H9 (cell line): ENCODE data around the gene NKX3-2. TPM values are rescaled to one million over a fixed set of nuclear protein-coding genes. Genes with fewer than 3 reads are reported as not detected.
A peak's percentile ranks its signal among the peaks of the same experiment; 100 is the strongest.

Experiments used
- DNase-seq: peaks from one replicate; pipeline ENCODE4 v3.0.0-alpha.2; 2017
- H2AFZ ChIP-seq: one replicate; pipeline ENCODE4 v1.6.1; 2013; ENCODE audit warnings: mild to moderate bottlenecking, low read length, control low read depth, moderate library complexity
- H2AK5ac ChIP-seq: 2 replicates; pipeline ENCODE4 v1.6.1; 2013; ENCODE audit warnings: low read length, control low read depth, mixed read lengths; ENCODE audit not compliant: insufficient read length
- H2BK120ac ChIP-seq: one replicate; pipeline ENCODE4 v1.6.1; 2013; ENCODE audit warnings: low read depth, mild to moderate bottlenecking, low read length, control low read depth, inconsistent platforms; ENCODE audit not compliant: poor library complexity, severe bottlenecking
- H2BK12ac ChIP-seq: 2 replicates; pipeline ENCODE4 v1.6.1; 2013; ENCODE audit warnings: low read length, control low read depth, mixed read lengths, low read depth; ENCODE audit not compliant: insufficient read length
- H2BK15ac ChIP-seq: 2 replicates; pipeline ENCODE4 v1.6.1; 2013; ENCODE audit warnings: low read depth, low read length, control low read depth
- H2BK20ac ChIP-seq: one replicate; pipeline ENCODE4 v1.6.1; 2013; ENCODE audit warnings: low read depth, mild to moderate bottlenecking, low read length, control low read depth, inconsistent platforms; ENCODE audit not compliant: poor library complexity, severe bottlenecking
- H2BK5ac ChIP-seq: 2 replicates; pipeline ENCODE4 v1.6.1; 2013; ENCODE audit warnings: low read length, control low read depth, mixed read lengths; ENCODE audit not compliant: insufficient read length
- H3K14ac ChIP-seq: 2 replicates; pipeline ENCODE4 v1.6.1; 2013; ENCODE audit warnings: low read length, control low read depth; ENCODE audit not compliant: insufficient read depth
- H3K18ac ChIP-seq: 2 replicates; pipeline ENCODE4 v1.6.1; 2013; ENCODE audit warnings: low read depth, mild to moderate bottlenecking, mixed read lengths, low read length, control low read depth; ENCODE audit not compliant: insufficient read length
- H3K23ac ChIP-seq: 2 replicates; pipeline ENCODE4 v1.6.1; 2013; ENCODE audit warnings: low read length, control low read depth, mixed read lengths, low read depth; ENCODE audit not compliant: insufficient read length
- H3K23me2 ChIP-seq: 2 replicates; pipeline ENCODE4 v1.6.1; 2013; ENCODE audit warnings: low read depth, mild to moderate bottlenecking, mixed read lengths, low read length, control low read depth; ENCODE audit not compliant: insufficient read length, poor library complexity, severe bottlenecking
- H3K27ac ChIP-seq: 2 replicates; pipeline ENCODE4 v1.5.1; 2013; ENCODE audit warnings: low read length, control low read depth, mixed read lengths, low read depth; ENCODE audit not compliant: insufficient read length
- H3K27me3 ChIP-seq: 2 replicates; pipeline ENCODE4 v1.6.1; 2013; ENCODE audit warnings: low read length, control low read depth, inconsistent platforms; ENCODE audit not compliant: insufficient read depth
- H3K4ac ChIP-seq: 2 replicates; pipeline ENCODE4 v1.6.1; 2013; ENCODE audit warnings: low read depth, mild to moderate bottlenecking, control low read depth, inconsistent platforms, low read length, moderate library complexity
- H3K4me1 ChIP-seq: 2 replicates; pipeline ENCODE4 v1.6.1; 2013; ENCODE audit warnings: low read length, control low read depth, inconsistent platforms; ENCODE audit not compliant: insufficient read depth
- H3K4me2 ChIP-seq: 2 replicates; pipeline ENCODE4 v1.6.1; 2013; ENCODE audit warnings: low read length, control low read depth, mixed read lengths; ENCODE audit not compliant: insufficient read length, insufficient read depth
- H3K56ac ChIP-seq: 2 replicates; pipeline ENCODE4 v1.6.1; 2013; ENCODE audit warnings: low read depth, mild to moderate bottlenecking, mixed read lengths, low read length, control low read depth; ENCODE audit not compliant: insufficient read length
- H3K79me1 ChIP-seq: 2 replicates; pipeline ENCODE4 v1.6.1; 2013; ENCODE audit warnings: low read depth, mild to moderate bottlenecking, moderate library complexity, low read length, control low read depth, inconsistent platforms; ENCODE audit not compliant: insufficient read depth, poor library complexity, severe bottlenecking
- H3K79me2 ChIP-seq: 2 replicates; pipeline ENCODE4 v1.6.1; 2013; ENCODE audit warnings: low read length, control low read depth, inconsistent platforms; ENCODE audit not compliant: insufficient read depth
- H3K9ac ChIP-seq: 2 replicates; pipeline ENCODE4 v1.6.1; 2013; ENCODE audit warnings: low read length, control low read depth, mixed read lengths; ENCODE audit not compliant: insufficient read length; ENCODE audit errors: extremely low read depth
- H3K9me3 ChIP-seq: one replicate; pipeline ENCODE4 v1.6.1; 2013; ENCODE audit warnings: low read depth, low read length, inconsistent platforms; ENCODE audit not compliant: control insufficient read depth
- H3T11ph ChIP-seq: one replicate; pipeline ENCODE4 v1.6.1; 2013; ENCODE audit warnings: mild to moderate bottlenecking, low read length, control low read depth, inconsistent platforms
- H4K20me1 ChIP-seq: one replicate; pipeline ENCODE4 v1.6.1; 2013; ENCODE audit not compliant: control insufficient read depth, insufficient read length, insufficient read depth
- H4K5ac ChIP-seq: 2 replicates; pipeline ENCODE4 v1.6.1; 2013; ENCODE audit warnings: low read depth, mild to moderate bottlenecking, mixed read lengths, low read length, control low read depth; ENCODE audit not compliant: insufficient read length
- H4K8ac ChIP-seq: replicated peaks from 2 replicates; pipeline ENCODE4 v1.6.1; 2013; ENCODE audit warnings: low read length, control low read depth, mixed read lengths, low read depth; ENCODE audit not compliant: insufficient read length
- H4K91ac ChIP-seq: 2 replicates; pipeline ENCODE4 v1.6.1; 2013; ENCODE audit warnings: low read depth, mild to moderate bottlenecking, moderate library complexity, mixed read lengths, low read length, control low read depth; ENCODE audit not compliant: insufficient read length
- H3K27ac Mint-ChIP-seq, 3 experiments: 2 replicates in 2 of 3; 3 replicates in 1 of 3; pipeline ENCODE4 v1.8.0; 2020 to 2021; ENCODE audit warnings: mixed read lengths in 3 of 3, mild to moderate bottlenecking in 1 of 3, moderate library complexity in 1 of 3
- H3K27me3 Mint-ChIP-seq: 2 replicates; pipeline ENCODE4 v1.8.0; 2021; ENCODE audit warnings: low read depth, mild to moderate bottlenecking, moderate library complexity, mixed read lengths
- H3K36me3 Mint-ChIP-seq, 3 experiments: 2 replicates in 2 of 3; 3 replicates in 1 of 3; pipeline ENCODE4 v1.8.0; 2020 to 2021; ENCODE audit warnings: low read depth in 3 of 3, mixed read lengths in 3 of 3; ENCODE audit not compliant: insufficient read depth in 1 of 3
- H3K4me1 Mint-ChIP-seq, 2 experiments: 2 replicates each; pipeline ENCODE4 v1.8.0; 2020; ENCODE audit warnings: mixed read lengths in 2 of 2
- H3K4me3 Mint-ChIP-seq, 2 experiments: 2 replicates in 1 of 2; 3 replicates in 1 of 2; pipeline ENCODE4 v1.8.0; 2020 to 2021; ENCODE audit warnings: mild to moderate bottlenecking in 2 of 2, mixed read lengths in 2 of 2, moderate library complexity in 1 of 2
- H3K9me3 Mint-ChIP-seq, 2 experiments: 2 replicates in 1 of 2; 3 replicates in 1 of 2; pipeline ENCODE4 v1.8.0; 2020; ENCODE audit warnings: mild to moderate bottlenecking in 2 of 2, mixed read lengths in 2 of 2, moderate library complexity in 1 of 2
- WGBS: extraction: QIAGEN DNeasy Blood & Tissue Kit; methylation state at CpG from one replicate; pipeline ENCODE4 v1.1.7; 2013; ENCODE audit warnings: missing lambda C conversion rate, low lambda C conversion rate, mixed read lengths; ENCODE audit not compliant: insufficient read length; ENCODE audit errors: extremely low coverage; 5-methylcytosine and 5-hydroxymethylcytosine counted together
- total RNA-seq: library from RNA; stranded (reverse); gene quantifications from 2 replicates; pipeline ENCODE4 v1.2.1, GENCODE V29; 2021
- TF ChIP-seq, protein P1 (sequence below): fragments of 200-600 bp; sonication (generic); conservative IDR thresholded peaks from 3 replicates; pipeline ENCODE4 v1.8.0; 2021; ENCODE audit warnings: antibody characterized with exemption, mild to moderate bottlenecking

NKX3-2 gene
- total RNA-seq, 1 experiment from 2014 or later = 1.9 TPM

GRCh38 chr4:13539619-13540445, 4.5 kb downstream of the NKX3-2 start:
- H2AK5ac ChIP-seq = no peak overlapping the region
- H2BK120ac ChIP-seq = no peak overlapping the region
- no peak overlapping the region for H2BK5ac ChIP-seq
- H2AFZ ChIP-seq = no peak overlapping the region
- Mint-ChIP-seq H3K4me3 (peak overlapping the region in 1 of 2 experiments; percentile 22; a peak in 1 of 5 replicates), H3K27me3 (peaks cover 97% of the 10 kb centered on the region), H3K9me3 (peaks cover 3 to 8% of the 10 kb centered on the region in 2 experiments; a peak in 4 of 5 replicates), H3K27ac (no peak overlapping the region), H3K4me1 (peaks cover 31 to 48% of the 10 kb centered on the region in 2 experiments), H3K36me3 (no peaks in the 10 kb centered on the region)
- peaks cover 3% of the 10 kb centered on the region for H4K20me1 ChIP-seq
- H3K4me2 ChIP-seq = peak overlapping the region; percentile 17
- H4K5ac ChIP-seq = no peak overlapping the region
- no CpG with 5 or more reads among the region's 42 CpGs for WGBS
- no peak overlapping the region for H2BK15ac ChIP-seq
- H3K23me2 ChIP-seq = peaks cover 16% of the 10 kb centered on the region
- peak; percentile 44 for DNase-seq
- peaks cover 94% of the 10 kb centered on the region for H3K27me3 ChIP-seq
- no peak overlapping the region for H4K8ac ChIP-seq
- H3K56ac ChIP-seq = no peak overlapping the region
- no peak overlapping the region for H3K27ac ChIP-seq
- H2BK12ac ChIP-seq = no peak overlapping the region
- no peak overlapping the region for H3K23ac ChIP-seq
- no peaks in the 10 kb centered on the region for H3K9me3 ChIP-seq
- H4K91ac ChIP-seq = no peak overlapping the region
- H3K18ac ChIP-seq = no peak overlapping the region
- TF ChIP-seq, protein P1, sequence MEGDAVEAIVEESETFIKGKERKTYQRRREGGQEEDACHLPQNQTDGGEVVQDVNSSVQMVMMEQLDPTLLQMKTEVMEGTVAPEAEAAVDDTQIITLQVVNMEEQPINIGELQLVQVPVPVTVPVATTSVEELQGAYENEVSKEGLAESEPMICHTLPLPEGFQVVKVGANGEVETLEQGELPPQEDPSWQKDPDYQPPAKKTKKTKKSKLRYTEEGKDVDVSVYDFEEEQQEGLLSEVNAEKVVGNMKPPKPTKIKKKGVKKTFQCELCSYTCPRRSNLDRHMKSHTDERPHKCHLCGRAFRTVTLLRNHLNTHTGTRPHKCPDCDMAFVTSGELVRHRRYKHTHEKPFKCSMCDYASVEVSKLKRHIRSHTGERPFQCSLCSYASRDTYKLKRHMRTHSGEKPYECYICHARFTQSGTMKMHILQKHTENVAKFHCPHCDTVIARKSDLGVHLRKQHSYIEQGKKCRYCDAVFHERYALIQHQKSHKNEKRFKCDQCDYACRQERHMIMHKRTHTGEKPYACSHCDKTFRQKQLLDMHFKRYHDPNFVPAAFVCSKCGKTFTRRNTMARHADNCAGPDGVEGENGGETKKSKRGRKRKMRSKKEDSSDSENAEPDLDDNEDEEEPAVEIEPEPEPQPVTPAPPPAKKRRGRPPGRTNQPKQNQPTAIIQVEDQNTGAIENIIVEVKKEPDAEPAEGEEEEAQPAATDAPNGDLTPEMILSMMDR = no peak
- H3K9ac ChIP-seq = no peak overlapping the region
- H3K79me1 ChIP-seq = no peaks in the 10 kb centered on the region
- no peaks in the 10 kb centered on the region for H3K4me1 ChIP-seq
- H3K4ac ChIP-seq = no peak overlapping the region
- no peaks in the 10 kb centered on the region for H3K79me2 ChIP-seq
- no peak overlapping the region for H2BK20ac ChIP-seq
- no peak overlapping the region for H3T11ph ChIP-seq
- H3K14ac ChIP-seq = no peak overlapping the region
